Medulla oblongata (tissue), 1 donor: ENCODE measurements around the gene ARID5B.

ENCODE experiments used
- DNase-seq: peaks from one replicate; pipeline ENCODE4 v3.0.0-alpha.2; 2015; ENCODE audit errors: extremely low spot score

Gene ARID5B

GRCh38 chr10:62053860-62054259, 152.4 kb downstream of the ARID5B start:
- no peak for DNase-seq

GRCh38 chr10:62054408-62054807, 152.9 kb downstream of the ARID5B start:
- no peak for DNase-seq

GRCh38 chr10:62054830-62055229, 153.3 kb downstream of the ARID5B start:
- DNase-seq, result no peak

- no peak for DNase-seq
These were observed 154.7 kb downstream of the ARID5B start for GRCh38 chr10:62056219-62056618.

GRCh38 chr10:62056698-62057097, 155.2 kb downstream of the ARID5B start:
- DNase-seq, result no peak

GRCh38 chr10:62057359-62057758, 155.9 kb downstream of the ARID5B start:
- no peak for DNase-seq

GRCh38 chr10:62057850-62058249, 156.4 kb downstream of the ARID5B start:
- no peak for DNase-seq

- DNase-seq, result no peak
These were observed 157.0 kb downstream of the ARID5B start for GRCh38 chr10:62058476-62058875.

- DNase-seq, result no peak
These were observed 157.4 kb downstream of the ARID5B start for GRCh38 chr10:62058896-62059216.

GRCh38 chr10:62059217-62059920, 157.9 kb downstream of the ARID5B start:
- DNase-seq, result no peak

- no peak for DNase-seq
These were observed 160.5 kb downstream of the ARID5B start for GRCh38 chr10:62062028-62062427.

GRCh38 chr10:62062752-62063512, 161.4 kb downstream of the ARID5B start:
- no peak for DNase-seq

- no peak for DNase-seq
These were observed 162.4 kb downstream of the ARID5B start for GRCh38 chr10:62063795-62064472.

- no peak for DNase-seq
These were observed 166.1 kb downstream of the ARID5B start for GRCh38 chr10:62067560-62067959.

GRCh38 chr10:62068464-62068863, 167.0 kb downstream of the ARID5B start:
- DNase-seq, result no peak

GRCh38 chr10:62069452-62070178, 168.1 kb downstream of the ARID5B start:
- no peak for DNase-seq

GRCh38 chr10:62071846-62072281, 170.4 kb downstream of the ARID5B start:
- DNase-seq, result no peak

- no peak for DNase-seq
These were observed 171.4 kb downstream of the ARID5B start for GRCh38 chr10:62072901-62073300.

GRCh38 chr10:62073429-62073828, 171.9 kb downstream of the ARID5B start:
- peak; percentile 77 for DNase-seq

GRCh38 chr10:62075414-62075813, 173.9 kb downstream of the ARID5B start:
- DNase-seq, result no peak

GRCh38 chr10:62075912-62076311, 174.4 kb downstream of the ARID5B start:
- DNase-seq, result no peak

- DNase-seq, result no peak
These were observed 175.4 kb downstream of the ARID5B start for GRCh38 chr10:62076891-62077290.
